SK-N-SH (cell line): ENCODE data around the gene MVB12A. TPM values are rescaled to one million over a fixed set of nuclear protein-coding genes. Genes with fewer than 3 reads are reported as not detected.

ENCODE experiments used
- CTCF ChIA-PET: fragments of 300-600, 350-600 bp; formaldehyde crosslinking; extraction: SDS; loops from one replicate; lab custom pipeline; 2021; lab: Yijun Ruan, JAX
- POLR2A ChIA-PET: fragments of 350-600 bp; sonication (Branson Sonifier 250); formaldehyde crosslinking; extraction: SDS; loops from one replicate; lab custom pipeline; 2020; ENCODE audit warnings: antibody characterized with exemption, inconsistent platforms; lab: Yijun Ruan, JAX
- DNase-seq: peaks from one replicate; pipeline ENCODE4 v3.0.0; 2012
- H2AFZ ChIP-seq: fragments of 200-600 bp; sonication (generic); 2 replicates; pipeline ENCODE4 v1.8.1; 2016; ENCODE audit warnings: antibody characterized with exemption, mild to moderate bottlenecking, low read depth
- H3F3A ChIP-seq: fragments of 200-600 bp; sonication (generic); replicated peaks from 2 replicates; pipeline ENCODE3; 2016; ENCODE audit warnings: antibody characterized with exemption, mild to moderate bottlenecking; ENCODE audit not compliant: insufficient read depth
- H3K27ac ChIP-seq, 2 experiments: fragments of 200-500 bp in 1 of 2; fragments of 200-600 bp in 1 of 2; sonication (Bioruptor generic) in 1 of 2; sonication (generic), shearing (Covaris generic) in 1 of 2; 2 replicates each; pipeline versions ENCODE4 v1.5.1 to v1.6.1; 2014 to 2016; ENCODE audit warnings: low read depth in 2 of 2, inconsistent platforms in 1 of 2, low read length in 1 of 2, mild to moderate bottlenecking in 1 of 2, mixed read lengths in 1 of 2
- H3K27me3 ChIP-seq: fragments of 200-600 bp; sonication (generic), shearing (Covaris generic); 2 replicates; pipeline ENCODE4 v1.6.1; 2016; ENCODE audit warnings: mixed run types; ENCODE audit not compliant: insufficient read depth
- H3K36me3 ChIP-seq, 2 experiments: fragments of 200-500 bp in 1 of 2; fragments of 200-600 bp in 1 of 2; sonication (Bioruptor generic) in 1 of 2; sonication (generic) in 1 of 2; replicated peaks in 1 of 2; 2 replicates each; pipeline versions ENCODE3 to v1.5.1; 2014 to 2016; ENCODE audit warnings: low read length in 1 of 2, mild to moderate bottlenecking in 1 of 2; ENCODE audit not compliant: insufficient read depth in 2 of 2, control insufficient read depth in 1 of 2
- H3K4me1 ChIP-seq, 2 experiments: fragments of 200-500 bp in 1 of 2; fragments of 200-600 bp in 1 of 2; sonication (Bioruptor generic) in 1 of 2; sonication (generic), shearing (Covaris generic) in 1 of 2; 2 replicates each; pipeline versions ENCODE4 v1.5.1 to v1.6.1; 2014 to 2016; ENCODE audit warnings: low read depth in 1 of 2, low read length in 1 of 2, mixed run types in 1 of 2; ENCODE audit not compliant: insufficient read depth in 2 of 2, control insufficient read depth in 1 of 2
- H3K4me2 ChIP-seq: fragments of 200-600 bp; sonication (generic), shearing (Covaris generic); 2 replicates; pipeline ENCODE4 v1.6.1; 2017; ENCODE audit warnings: mixed run types
- H3K4me3 ChIP-seq, 2 experiments: fragments of 200-500 bp in 1 of 2; fragments of 200-600 bp in 1 of 2; sonication (Bioruptor generic) in 1 of 2; sonication (generic), shearing (Covaris generic) in 1 of 2; 2 replicates each; pipeline versions ENCODE4 v1.5.1 to v1.8.1; 2014 to 2016; ENCODE audit warnings: low read depth in 2 of 2, inconsistent platforms in 1 of 2, low read length in 1 of 2, mild to moderate bottlenecking in 1 of 2, mixed read lengths in 1 of 2, moderate library complexity in 1 of 2
- H3K79me2 ChIP-seq: fragments of 200-600 bp; sonication (generic); 2 replicates; pipeline ENCODE4 v1.8.1; 2017; ENCODE audit warnings: mild to moderate bottlenecking; ENCODE audit not compliant: insufficient read depth
- H3K9ac ChIP-seq: fragments of 200-600 bp; sonication (generic); 2 replicates; pipeline ENCODE4 v1.6.1; 2017; ENCODE audit warnings: mixed run types
- H3K9me2 ChIP-seq: fragments of 200-600 bp; sonication (generic); 2 replicates; pipeline ENCODE4 v1.6.1; 2017; ENCODE audit warnings: mixed run types
- H3K9me3 ChIP-seq: fragments of 200-600 bp; sonication (generic); 2 replicates; pipeline ENCODE4 v1.6.1; 2017; ENCODE audit warnings: mixed run types, mild to moderate bottlenecking, moderate library complexity
- H4K20me1 ChIP-seq: fragments of 200-600 bp; sonication (generic); 2 replicates; pipeline ENCODE4 v1.6.1; 2017; ENCODE audit warnings: mild to moderate bottlenecking, mixed run types; ENCODE audit not compliant: insufficient read depth
- FOXJ3 ChIP-seq: sonication (generic); formaldehyde crosslinking; IDR thresholded peaks from 2 replicates; pipeline ENCODE4 v1.5.1; 2020; ENCODE audit warnings: mild to moderate bottlenecking, missing genetic modification reagents
- MEF2A ChIP-seq: IDR thresholded peaks from 2 replicates; pipeline ENCODE4 v1.4.0; 2012; ENCODE audit warnings: low read depth, borderline replicate concordance
- MXI1 ChIP-seq: IDR thresholded peaks from 2 replicates; pipeline ENCODE4 v1.6.1; 2012; ENCODE audit warnings: mild to moderate bottlenecking, low read depth, low read length, improper control_type of control experiment
- RAD21 ChIP-seq: IDR thresholded peaks from 2 replicates; pipeline ENCODE4 v1.6.1; 2012; ENCODE audit warnings: mild to moderate bottlenecking, low read length
- RXRA ChIP-seq: IDR thresholded peaks from 2 replicates; pipeline ENCODE4 v1.4.0; 2012; ENCODE audit warnings: low read depth, mild to moderate bottlenecking, borderline replicate concordance
- SMC3 ChIP-seq: IDR thresholded peaks from 2 replicates; pipeline ENCODE4 v1.6.1; 2012; ENCODE audit warnings: low read depth, low read length, improper control_type of control experiment
- TAF1 ChIP-seq: IDR thresholded peaks from 2 replicates; pipeline ENCODE4 v1.6.1; 2012; ENCODE audit warnings: low read depth, mild to moderate bottlenecking, low read length, moderate library complexity, borderline replicate concordance
- TEAD4 ChIP-seq: IDR thresholded peaks from 2 replicates; pipeline ENCODE4 v1.4.0; 2012; ENCODE audit warnings: mild to moderate bottlenecking, borderline replicate concordance; ENCODE audit not compliant: insufficient read depth
- WGBS: methylation state at CpG from one replicate; pipeline ENCODE4 v1.1.6; 2017; ENCODE audit warnings: low lambda C conversion rate; 5-methylcytosine and 5-hydroxymethylcytosine counted together
- polyA plus RNA-seq, 3 experiments: library from polyadenylated mRNA; depleted of rRNA; stranded (reverse); fragments of >200 nt; gene quantifications; 2 replicates each; pipeline ENCODE4 v1.2.3, GENCODE V29; 2012
- TF ChIP-seq, protein P1 (sequence below): fragments of 200-600 bp; sonication (generic); IDR thresholded peaks from 2 replicates; pipeline ENCODE4 v1.6.1; 2017; ENCODE audit warnings: antibody characterized with exemption, mild to moderate bottlenecking, moderate library complexity
- TF ChIP-seq, protein P2 (sequence below): IDR thresholded peaks from 2 replicates; pipeline ENCODE4 v1.4.0; 2012; ENCODE audit warnings: low read depth
- TF ChIP-seq, protein P3 (sequence below): IDR thresholded peaks from 2 replicates; pipeline ENCODE4 v1.4.0; 2012; ENCODE audit warnings: low read depth, borderline replicate concordance
- TF ChIP-seq, protein P4 (sequence below): fragments of 150-350 bp; IDR thresholded peaks from 2 replicates; pipeline ENCODE4 v1.6.1; 2017; ENCODE audit warnings: antibody characterized with exemption, low read length, low read depth, borderline replicate concordance
- TF ChIP-seq, protein P5 (sequence below): fragments of 150-350 bp; IDR thresholded peaks from 2 replicates; pipeline ENCODE4 v1.6.1; 2016; ENCODE audit warnings: mild to moderate bottlenecking, low read depth, low read length

The MVB12A gene
- polyA plus RNA-seq, 1 of the 3 experiments (the other 2 are of a cell fraction), result 63.9 TPM

DNA sequence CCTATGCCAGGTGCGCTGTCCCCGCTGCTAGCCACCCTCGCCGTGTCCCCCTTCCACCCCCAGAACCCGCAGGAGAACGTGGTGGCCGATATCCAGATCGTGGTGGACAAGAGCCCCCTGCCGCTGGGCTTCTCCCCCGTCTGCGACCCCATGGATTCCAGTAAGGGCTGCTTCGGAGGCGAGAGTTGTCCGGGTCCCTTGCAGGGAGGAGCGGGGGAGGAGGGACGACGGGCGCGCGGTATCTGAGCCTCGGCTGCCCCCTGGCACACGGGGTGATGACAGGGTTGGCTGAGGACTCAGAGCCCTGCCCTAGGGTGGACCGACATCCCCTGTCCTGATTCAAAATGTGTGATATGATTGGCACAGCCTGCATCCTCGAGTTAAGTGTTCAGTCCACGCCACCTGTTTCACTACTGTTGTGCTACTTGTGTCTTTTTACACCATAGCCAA lies 653 bp downstream of the MVB12A start:
- H3K9ac ChIP-seq, result peak overlapping the region; percentile 63
- H3K27ac ChIP-seq, result peak overlapping the region; percentile 15 to 60; a peak in 3 of 4 replicates
- no peaks in the 10 kb centered on the region for H3K9me3 ChIP-seq
- DNase-seq, result peak; percentile 85
- no peaks in the 10 kb centered on the region for H3K27me3 ChIP-seq
- peaks cover 7% of the 10 kb centered on the region for H3F3A ChIP-seq
- H3K4me1 ChIP-seq, result peaks cover 0 to 8% of the 10 kb centered on the region in 2 experiments; a peak in 1 of 4 replicates
- H3K36me3 ChIP-seq, result peaks cover 3 to 7% of the 10 kb centered on the region in 2 experiments
- H3K9me2 ChIP-seq, result no peaks in the 10 kb centered on the region
- 16% methylated on average over 5 of the region's 25 CpGs for WGBS
- ChIA-PET CTCF (interaction anchor here (1.3 to 2.9 kb wide), 3 partner anchors 8 to 45 kb away, joined by 6 to 11 read pairs (median 6); no protein-coding TSS in a partner anchor), POLR2A (no interaction called here)
- H4K20me1 ChIP-seq, result no peaks in the 10 kb centered on the region
- H3K4me3 ChIP-seq, result peak overlapping the region; percentile 75 to 78
- TF ChIP-seq RAD21 (peak; percentile 50), TAF1 (no peak), SMC3 (peak; percentile 41; the same call in 1 of the 2 replicates)
- TF ChIP-seq, protein P1, sequence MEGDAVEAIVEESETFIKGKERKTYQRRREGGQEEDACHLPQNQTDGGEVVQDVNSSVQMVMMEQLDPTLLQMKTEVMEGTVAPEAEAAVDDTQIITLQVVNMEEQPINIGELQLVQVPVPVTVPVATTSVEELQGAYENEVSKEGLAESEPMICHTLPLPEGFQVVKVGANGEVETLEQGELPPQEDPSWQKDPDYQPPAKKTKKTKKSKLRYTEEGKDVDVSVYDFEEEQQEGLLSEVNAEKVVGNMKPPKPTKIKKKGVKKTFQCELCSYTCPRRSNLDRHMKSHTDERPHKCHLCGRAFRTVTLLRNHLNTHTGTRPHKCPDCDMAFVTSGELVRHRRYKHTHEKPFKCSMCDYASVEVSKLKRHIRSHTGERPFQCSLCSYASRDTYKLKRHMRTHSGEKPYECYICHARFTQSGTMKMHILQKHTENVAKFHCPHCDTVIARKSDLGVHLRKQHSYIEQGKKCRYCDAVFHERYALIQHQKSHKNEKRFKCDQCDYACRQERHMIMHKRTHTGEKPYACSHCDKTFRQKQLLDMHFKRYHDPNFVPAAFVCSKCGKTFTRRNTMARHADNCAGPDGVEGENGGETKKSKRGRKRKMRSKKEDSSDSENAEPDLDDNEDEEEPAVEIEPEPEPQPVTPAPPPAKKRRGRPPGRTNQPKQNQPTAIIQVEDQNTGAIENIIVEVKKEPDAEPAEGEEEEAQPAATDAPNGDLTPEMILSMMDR, result 0 out of 2 replicates have a peak, but pooled peaks have one; percentile 21
- TF ChIP-seq, protein P2, sequence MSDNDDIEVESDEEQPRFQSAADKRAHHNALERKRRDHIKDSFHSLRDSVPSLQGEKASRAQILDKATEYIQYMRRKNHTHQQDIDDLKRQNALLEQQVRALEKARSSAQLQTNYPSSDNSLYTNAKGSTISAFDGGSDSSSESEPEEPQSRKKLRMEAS, result 0 out of 2 replicates have a peak, but pooled peaks have one; percentile 23
- TF ChIP-seq, protein P3, sequence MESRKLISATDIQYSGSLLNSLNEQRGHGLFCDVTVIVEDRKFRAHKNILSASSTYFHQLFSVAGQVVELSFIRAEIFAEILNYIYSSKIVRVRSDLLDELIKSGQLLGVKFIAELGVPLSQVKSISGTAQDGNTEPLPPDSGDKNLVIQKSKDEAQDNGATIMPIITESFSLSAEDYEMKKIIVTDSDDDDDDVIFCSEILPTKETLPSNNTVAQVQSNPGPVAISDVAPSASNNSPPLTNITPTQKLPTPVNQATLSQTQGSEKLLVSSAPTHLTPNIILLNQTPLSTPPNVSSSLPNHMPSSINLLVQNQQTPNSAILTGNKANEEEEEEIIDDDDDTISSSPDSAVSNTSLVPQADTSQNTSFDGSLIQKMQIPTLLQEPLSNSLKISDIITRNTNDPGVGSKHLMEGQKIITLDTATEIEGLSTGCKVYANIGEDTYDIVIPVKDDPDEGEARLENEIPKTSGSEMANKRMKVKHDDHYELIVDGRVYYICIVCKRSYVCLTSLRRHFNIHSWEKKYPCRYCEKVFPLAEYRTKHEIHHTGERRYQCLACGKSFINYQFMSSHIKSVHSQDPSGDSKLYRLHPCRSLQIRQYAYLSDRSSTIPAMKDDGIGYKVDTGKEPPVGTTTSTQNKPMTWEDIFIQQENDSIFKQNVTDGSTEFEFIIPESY, result no peak
- TF ChIP-seq, protein P4, sequence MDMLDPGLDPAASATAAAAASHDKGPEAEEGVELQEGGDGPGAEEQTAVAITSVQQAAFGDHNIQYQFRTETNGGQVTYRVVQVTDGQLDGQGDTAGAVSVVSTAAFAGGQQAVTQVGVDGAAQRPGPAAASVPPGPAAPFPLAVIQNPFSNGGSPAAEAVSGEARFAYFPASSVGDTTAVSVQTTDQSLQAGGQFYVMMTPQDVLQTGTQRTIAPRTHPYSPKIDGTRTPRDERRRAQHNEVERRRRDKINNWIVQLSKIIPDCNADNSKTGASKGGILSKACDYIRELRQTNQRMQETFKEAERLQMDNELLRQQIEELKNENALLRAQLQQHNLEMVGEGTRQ, result no peak
- H3K4me2 ChIP-seq, result peak overlapping the region; percentile 89
- peak overlapping the region; percentile 97 for H2AFZ ChIP-seq
- no peaks in the 10 kb centered on the region for H3K79me2 ChIP-seq

DNA sequence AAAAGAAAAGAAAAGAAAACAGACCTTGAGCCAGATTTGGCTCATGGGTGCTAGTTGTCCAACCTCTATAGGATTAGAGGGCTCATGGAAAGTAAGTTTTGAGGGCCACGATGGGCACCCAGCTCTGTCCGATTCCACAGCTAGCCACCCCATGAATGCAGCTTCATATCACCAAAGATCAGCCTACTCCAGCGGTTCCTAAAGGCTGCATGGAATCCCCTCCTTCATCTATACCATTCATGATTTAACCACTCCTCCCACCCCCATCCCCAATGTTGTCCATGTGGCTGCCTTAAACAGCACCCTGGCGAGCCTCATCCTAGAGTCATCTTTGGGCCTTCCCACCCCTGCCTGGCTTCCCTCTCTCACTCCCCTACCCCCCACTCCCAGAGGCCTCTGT lies 2.1 kb downstream of the MVB12A start:
- DNase-seq, result no peak
- peaks cover 0 to 8% of the 10 kb centered on the region in 2 experiments; a peak in 1 of 4 replicates for H3K4me1 ChIP-seq
- no peak overlapping the region for H3K9ac ChIP-seq
- H3K4me2 ChIP-seq, result no peak overlapping the region
- no peak overlapping the region for H3K4me3 ChIP-seq
- ChIA-PET POLR2A (no interaction called here), CTCF (interaction anchor here (0.9 to 1.2 kb wide), 2 partner anchors 23 to 27 kb away, joined by 3 read pairs; no protein-coding TSS in a partner anchor)
- H2AFZ ChIP-seq, result no peak overlapping the region
- H3K9me3 ChIP-seq, result no peaks in the 10 kb centered on the region
- no peak overlapping the region for H3K27ac ChIP-seq
- H3K9me2 ChIP-seq, result no peaks in the 10 kb centered on the region
- H3F3A ChIP-seq, result peaks cover 11% of the 10 kb centered on the region
- H4K20me1 ChIP-seq, result no peaks in the 10 kb centered on the region
- no peak for TF ChIP-seq MXI1
- no peak for TF ChIP-seq RXRA
- TF ChIP-seq, protein P5, sequence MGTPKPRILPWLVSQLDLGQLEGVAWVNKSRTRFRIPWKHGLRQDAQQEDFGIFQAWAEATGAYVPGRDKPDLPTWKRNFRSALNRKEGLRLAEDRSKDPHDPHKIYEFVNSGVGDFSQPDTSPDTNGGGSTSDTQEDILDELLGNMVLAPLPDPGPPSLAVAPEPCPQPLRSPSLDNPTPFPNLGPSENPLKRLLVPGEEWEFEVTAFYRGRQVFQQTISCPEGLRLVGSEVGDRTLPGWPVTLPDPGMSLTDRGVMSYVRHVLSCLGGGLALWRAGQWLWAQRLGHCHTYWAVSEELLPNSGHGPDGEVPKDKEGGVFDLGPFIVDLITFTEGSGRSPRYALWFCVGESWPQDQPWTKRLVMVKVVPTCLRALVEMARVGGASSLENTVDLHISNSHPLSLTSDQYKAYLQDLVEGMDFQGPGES, result no peak
- TF ChIP-seq, protein P4, result no peak
- no peak for TF ChIP-seq MEF2A
- no peak for TF ChIP-seq TAF1
- TF ChIP-seq, protein P1, result no peak
- TF ChIP-seq FOXJ3 (CRISPR knock-in tag), result no peak
- TF ChIP-seq, protein P2, result no peak
- no peak for TF ChIP-seq TEAD4
- TF ChIP-seq RAD21, result no peak
- TF ChIP-seq SMC3, result no peak
- no peaks in the 10 kb centered on the region for H3K27me3 ChIP-seq
- no peaks in the 10 kb centered on the region for H3K79me2 ChIP-seq
- 91% methylated on average over 4 of the region's 4 CpGs for WGBS
- H3K36me3 ChIP-seq, result peaks cover 3 to 7% of the 10 kb centered on the region in 2 experiments
